ENCODE results near the gene TRAM2.

Gene TRAM2

GRCh38 chr6:52553158-52553557, 23.7 kb downstream of the TRAM2 start:
- DNase-seq (ENCODE audit: low read depth), result no peak
- no peak overlapping the region for H3K4me3 ChIP-seq (ENCODE audit: low read length)

GRCh38 chr6:52552278-52552643, 24.6 kb downstream of the TRAM2 start:
- H3K4me3 ChIP-seq (ENCODE audit: low read length), result peak overlapping the region; percentile 16
- TF ChIP-seq CTCF (conservative IDR thresholded peaks at IDR 0.05; ENCODE audit: low read length), result no peak
- no peak for DNase-seq (ENCODE audit: low read depth)

More at GRCh38 chr6:52553158-52553557, 23.7 kb downstream of the TRAM2 start:
- no peak for TF ChIP-seq CTCF (conservative IDR thresholded peaks at IDR 0.05; ENCODE audit: low read length)

- H3K4me3 ChIP-seq (ENCODE audit: low read length), result peak overlapping the region; percentile 16
- DNase-seq (ENCODE audit: low read depth), result peak; percentile 90
- peak; percentile 15 for TF ChIP-seq CTCF (conservative IDR thresholded peaks at IDR 0.05; ENCODE audit: low read length)
Measured at GRCh38 chr6:52551483-52552277, 25.2 kb downstream of the TRAM2 start.

- no peak overlapping the region for H3K4me3 ChIP-seq (ENCODE audit: low read length)
Measured at GRCh38 chr6:52550870-52551269, 26.0 kb downstream of the TRAM2 start.

GRCh38 chr6:52550014-52550575, 26.8 kb downstream of the TRAM2 start:
- DNase-seq (ENCODE audit: low read depth), result no peak
- no peak overlapping the region for H3K4me3 ChIP-seq (ENCODE audit: low read length)
- no peak for TF ChIP-seq CTCF (conservative IDR thresholded peaks at IDR 0.05; ENCODE audit: low read length)

More at GRCh38 chr6:52550870-52551269, 26.0 kb downstream of the TRAM2 start:
- DNase-seq (ENCODE audit: low read depth), result no peak
- no peak for TF ChIP-seq CTCF (conservative IDR thresholded peaks at IDR 0.05; ENCODE audit: low read length)

GRCh38 chr6:52549428-52549827, 27.4 kb downstream of the TRAM2 start:
- no peak overlapping the region for H3K4me3 ChIP-seq (ENCODE audit: low read length)
- DNase-seq (ENCODE audit: low read depth), result no peak
- no peak for TF ChIP-seq CTCF (conservative IDR thresholded peaks at IDR 0.05; ENCODE audit: low read length)

- DNase-seq (ENCODE audit: low read depth), result no peak
- H3K4me3 ChIP-seq (ENCODE audit: low read length), result no peak overlapping the region
- no peak for TF ChIP-seq CTCF (conservative IDR thresholded peaks at IDR 0.05; ENCODE audit: low read length)
Measured at GRCh38 chr6:52548999-52549398, 27.9 kb downstream of the TRAM2 start.
